ENCODE results near the gene EYA3.

EYA3 gene

GRCh38 chr1:28071813-28072212 lies 16.6 kb downstream of the EYA3 start:
- no peak for DNase-seq (ENCODE audit: low read depth in 1 of 2, low spot score in 1 of 2)

- no peak for DNase-seq (ENCODE audit: low read depth in 1 of 2, low spot score in 1 of 2)
Observed at GRCh38 chr1:28070725-28071593, 17.5 kb downstream of the EYA3 start.

- no peak for DNase-seq (ENCODE audit: low read depth in 1 of 2, low spot score in 1 of 2)
Observed at GRCh38 chr1:28067523-28068090, 20.8 kb downstream of the EYA3 start.

- no peak for DNase-seq (ENCODE audit: low read depth in 1 of 2, low spot score in 1 of 2)
Observed at GRCh38 chr1:28066393-28067154, 21.8 kb downstream of the EYA3 start.

GRCh38 chr1:28064064-28064463 lies 24.3 kb downstream of the EYA3 start:
- DNase-seq (ENCODE audit: low read depth in 1 of 2, low spot score in 1 of 2) = no peak

GRCh38 chr1:28062806-28063205 lies 25.6 kb downstream of the EYA3 start:
- peak in 1 of 2 donors; percentile 7 for DNase-seq (ENCODE audit: low read depth in 1 of 2, low spot score in 1 of 2)

GRCh38 chr1:28058971-28059878 lies 29.2 kb downstream of the EYA3 start:
- no peak for DNase-seq (ENCODE audit: low read depth in 1 of 2, low spot score in 1 of 2)

GRCh38 chr1:28058168-28058567 lies 30.2 kb downstream of the EYA3 start:
- DNase-seq (ENCODE audit: low read depth in 1 of 2, low spot score in 1 of 2) = no peak

- DNase-seq (ENCODE audit: low read depth in 1 of 2, low spot score in 1 of 2) = peak; percentile 6 to 59
Observed at GRCh38 chr1:28056129-28056925, 32.1 kb downstream of the EYA3 start.

GRCh38 chr1:28050776-28051175 lies 37.6 kb downstream of the EYA3 start:
- no peak for DNase-seq (ENCODE audit: low read depth in 1 of 2, low spot score in 1 of 2)

- DNase-seq (ENCODE audit: low read depth in 1 of 2, low spot score in 1 of 2) = no peak
Observed at GRCh38 chr1:28046716-28047115, 41.7 kb downstream of the EYA3 start.

GRCh38 chr1:28045777-28046176 lies 42.6 kb downstream of the EYA3 start:
- DNase-seq (ENCODE audit: low read depth in 1 of 2, low spot score in 1 of 2) = no peak

- no peak for DNase-seq (ENCODE audit: low read depth in 1 of 2, low spot score in 1 of 2)
Observed at GRCh38 chr1:28044399-28044798, 44.0 kb downstream of the EYA3 start.

- DNase-seq (ENCODE audit: low read depth in 1 of 2, low spot score in 1 of 2) = no peak
Observed at GRCh38 chr1:28039341-28039740, 49.1 kb downstream of the EYA3 start.

- DNase-seq (ENCODE audit: low read depth in 1 of 2, low spot score in 1 of 2) = no peak
Observed at GRCh38 chr1:28037946-28038345, 50.5 kb downstream of the EYA3 start.

GRCh38 chr1:28037206-28037605 lies 51.2 kb downstream of the EYA3 start:
- no peak for DNase-seq (ENCODE audit: low read depth in 1 of 2, low spot score in 1 of 2)

GRCh38 chr1:28036431-28036830 lies 52.0 kb downstream of the EYA3 start:
- no peak for DNase-seq (ENCODE audit: low read depth in 1 of 2, low spot score in 1 of 2)

GRCh38 chr1:28035420-28035819 lies 53.0 kb downstream of the EYA3 start:
- no peak for DNase-seq (ENCODE audit: low read depth in 1 of 2, low spot score in 1 of 2)

- DNase-seq (ENCODE audit: low read depth in 1 of 2, low spot score in 1 of 2) = no peak
Observed at GRCh38 chr1:28032281-28032680, 56.1 kb downstream of the EYA3 start.

- DNase-seq (ENCODE audit: low read depth in 1 of 2, low spot score in 1 of 2) = no peak
Observed at GRCh38 chr1:28031173-28031572, 57.2 kb downstream of the EYA3 start.
